Panc1 (cell line): ENCODE results near the gene BHLHE23. TPM values are rescaled to one million over a fixed set of nuclear protein-coding genes. Genes with fewer than 3 reads are reported as not detected.

ENCODE experiments used
- ATAC-seq: fragments of 200-7000 bp; cut with Tn5 transposase; 2 replicates; pipeline ENCODE4 v1.9.1; 2020; ENCODE audit warnings: mild to moderate bottlenecking, moderate library complexity
- BruUV-seq: library from RNA; stranded (reverse); fragments of 400-500 nt; replicated peaks from 2 replicates; lab custom pipeline; 2021; lab: Mats Ljungman, UMichigan
- CTCF ChIA-PET: fragments of 300-600 bp; sonication (Branson Sonifier 250); formaldehyde crosslinking; loops from one replicate; lab custom pipeline; 2022; ENCODE audit warnings: antibody characterized with exemption; lab: Charles Lee
- POLR2A ChIA-PET: fragments of 300-600 bp; sonication (Branson Sonifier 250); formaldehyde crosslinking; loops from one replicate; lab custom pipeline; 2022; ENCODE audit warnings: antibody characterized with exemption; lab: Charles Lee
- DNase-seq: peaks from one replicate; pipeline ENCODE4 v3.0.0-alpha.2; 2010; ENCODE audit warnings: low read depth, low spot score
- H3K27ac ChIP-seq: 2 replicates; pipeline ENCODE4 v1.5.1; 2011; ENCODE audit warnings: mild to moderate bottlenecking, low read length, inconsistent platforms
- H3K27me3 ChIP-seq: fragments of 200-500 bp; sonication (Bioruptor generic); 2 replicates; pipeline ENCODE4 v1.6.0; 2014; ENCODE audit warnings: low read length, inconsistent platforms; ENCODE audit not compliant: control insufficient read depth, insufficient read depth
- H3K36me3 ChIP-seq: fragments of 200-500 bp; sonication (Bioruptor generic); 2 replicates; pipeline ENCODE4 v1.5.1; 2014; ENCODE audit warnings: inconsistent platforms, mild to moderate bottlenecking, low read length, moderate library complexity; ENCODE audit not compliant: control insufficient read depth, insufficient read depth
- H3K4me1 ChIP-seq: 2 replicates; pipeline ENCODE4 v1.5.1; 2011; ENCODE audit warnings: inconsistent platforms, mild to moderate bottlenecking, low read length, moderate library complexity; ENCODE audit not compliant: control insufficient read depth, insufficient read depth
- H3K4me3 ChIP-seq, 2 experiments: 2 replicates each; pipeline ENCODE4 v1.5.1; 2011 to 2012; ENCODE audit warnings: low read depth in 2 of 2, low read length in 2 of 2, mild to moderate bottlenecking in 2 of 2, inconsistent platforms in 1 of 2, moderate library complexity in 1 of 2
- H3K9me3 ChIP-seq: fragments of 200-500 bp; sonication (Bioruptor generic); 2 replicates; pipeline ENCODE4 v1.5.1; 2014; ENCODE audit warnings: low read depth, mild to moderate bottlenecking, inconsistent platforms, low read length, moderate library complexity; ENCODE audit not compliant: control insufficient read depth, insufficient read depth
- POLR2AphosphoS5 ChIP-seq: IDR thresholded peaks from 2 replicates; pipeline ENCODE4 v1.6.1; 2012; ENCODE audit warnings: mild to moderate bottlenecking, low read depth, low read length, moderate library complexity
- SIN3A ChIP-seq: IDR thresholded peaks from 2 replicates; pipeline ENCODE4 v1.6.1; 2012; ENCODE audit warnings: low read depth, mild to moderate bottlenecking, low read length, moderate library complexity, borderline replicate concordance; ENCODE audit not compliant: insufficient read depth
- TCF7L2 ChIP-seq: IDR thresholded peaks from 2 replicates; pipeline ENCODE4 v1.6.1; 2011; ENCODE audit warnings: mild to moderate bottlenecking, low read depth, low read length, inconsistent platforms
- in situ Hi-C: cut with HindIII; loops from 2 replicates; pipeline ENCODE4 v1.10.0; 2016; ENCODE audit warnings: low sequenced_read_pairs, low pct_unique_long_range_greater_than_20kb
- intact Hi-C: fragments of 100-400 bp; cut with micrococcal nuclease; formaldehyde crosslinking; loops from one replicate; pipeline ENCODE4 v1.10.0; 2022; ENCODE audit not compliant: unreplicated experiment
- total RNA-seq: library from RNA; stranded (reverse); gene quantifications from one replicate; pipeline ENCODE4 v1.2.1, GENCODE V29; 2021; ENCODE audit not compliant: unreplicated experiment
- TF ChIP-seq, protein P1 (sequence below): fragments of 450-650 bp; IDR thresholded peaks from 2 replicates; pipeline ENCODE4 v1.5.1; 2017; ENCODE audit warnings: mild to moderate bottlenecking
- TF ChIP-seq, protein P2 (sequence below), 2 experiments: IDR thresholded peaks; 2 replicates each; pipeline ENCODE4 v1.6.1; 2011 to 2012; ENCODE audit warnings: low read depth in 2 of 2, control low read depth in 1 of 2, low read length in 1 of 2, mild to moderate bottlenecking in 1 of 2, moderate library complexity in 1 of 2; ENCODE audit not compliant: insufficient read depth in 1 of 2

BHLHE23 gene
- total RNA-seq, 1 experiment from 2014 or later, result not detected

DNA sequence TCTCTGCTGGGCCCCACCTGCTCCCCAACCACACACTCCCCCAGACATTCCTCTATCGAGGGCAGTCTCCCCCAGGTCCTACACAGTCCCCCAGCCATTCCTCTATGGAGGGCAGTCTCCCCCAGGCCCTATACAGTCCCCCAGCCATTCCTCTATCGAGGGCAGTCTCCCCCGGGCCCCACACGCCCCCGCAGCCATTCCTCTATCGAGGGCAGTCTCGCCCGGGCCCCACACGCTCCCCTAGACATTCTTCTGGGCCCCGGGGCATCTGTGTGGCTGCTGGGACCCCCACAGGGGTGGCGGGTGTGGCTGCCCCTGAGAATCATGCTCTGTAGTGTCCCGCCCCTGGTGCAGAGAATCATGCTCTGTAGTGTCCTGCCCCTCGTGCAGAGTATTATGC lies 43.6 kb upstream of the BHLHE23 start:
- TF ChIP-seq, protein P1, sequence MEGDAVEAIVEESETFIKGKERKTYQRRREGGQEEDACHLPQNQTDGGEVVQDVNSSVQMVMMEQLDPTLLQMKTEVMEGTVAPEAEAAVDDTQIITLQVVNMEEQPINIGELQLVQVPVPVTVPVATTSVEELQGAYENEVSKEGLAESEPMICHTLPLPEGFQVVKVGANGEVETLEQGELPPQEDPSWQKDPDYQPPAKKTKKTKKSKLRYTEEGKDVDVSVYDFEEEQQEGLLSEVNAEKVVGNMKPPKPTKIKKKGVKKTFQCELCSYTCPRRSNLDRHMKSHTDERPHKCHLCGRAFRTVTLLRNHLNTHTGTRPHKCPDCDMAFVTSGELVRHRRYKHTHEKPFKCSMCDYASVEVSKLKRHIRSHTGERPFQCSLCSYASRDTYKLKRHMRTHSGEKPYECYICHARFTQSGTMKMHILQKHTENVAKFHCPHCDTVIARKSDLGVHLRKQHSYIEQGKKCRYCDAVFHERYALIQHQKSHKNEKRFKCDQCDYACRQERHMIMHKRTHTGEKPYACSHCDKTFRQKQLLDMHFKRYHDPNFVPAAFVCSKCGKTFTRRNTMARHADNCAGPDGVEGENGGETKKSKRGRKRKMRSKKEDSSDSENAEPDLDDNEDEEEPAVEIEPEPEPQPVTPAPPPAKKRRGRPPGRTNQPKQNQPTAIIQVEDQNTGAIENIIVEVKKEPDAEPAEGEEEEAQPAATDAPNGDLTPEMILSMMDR, result no peak
- TF ChIP-seq, protein P2, sequence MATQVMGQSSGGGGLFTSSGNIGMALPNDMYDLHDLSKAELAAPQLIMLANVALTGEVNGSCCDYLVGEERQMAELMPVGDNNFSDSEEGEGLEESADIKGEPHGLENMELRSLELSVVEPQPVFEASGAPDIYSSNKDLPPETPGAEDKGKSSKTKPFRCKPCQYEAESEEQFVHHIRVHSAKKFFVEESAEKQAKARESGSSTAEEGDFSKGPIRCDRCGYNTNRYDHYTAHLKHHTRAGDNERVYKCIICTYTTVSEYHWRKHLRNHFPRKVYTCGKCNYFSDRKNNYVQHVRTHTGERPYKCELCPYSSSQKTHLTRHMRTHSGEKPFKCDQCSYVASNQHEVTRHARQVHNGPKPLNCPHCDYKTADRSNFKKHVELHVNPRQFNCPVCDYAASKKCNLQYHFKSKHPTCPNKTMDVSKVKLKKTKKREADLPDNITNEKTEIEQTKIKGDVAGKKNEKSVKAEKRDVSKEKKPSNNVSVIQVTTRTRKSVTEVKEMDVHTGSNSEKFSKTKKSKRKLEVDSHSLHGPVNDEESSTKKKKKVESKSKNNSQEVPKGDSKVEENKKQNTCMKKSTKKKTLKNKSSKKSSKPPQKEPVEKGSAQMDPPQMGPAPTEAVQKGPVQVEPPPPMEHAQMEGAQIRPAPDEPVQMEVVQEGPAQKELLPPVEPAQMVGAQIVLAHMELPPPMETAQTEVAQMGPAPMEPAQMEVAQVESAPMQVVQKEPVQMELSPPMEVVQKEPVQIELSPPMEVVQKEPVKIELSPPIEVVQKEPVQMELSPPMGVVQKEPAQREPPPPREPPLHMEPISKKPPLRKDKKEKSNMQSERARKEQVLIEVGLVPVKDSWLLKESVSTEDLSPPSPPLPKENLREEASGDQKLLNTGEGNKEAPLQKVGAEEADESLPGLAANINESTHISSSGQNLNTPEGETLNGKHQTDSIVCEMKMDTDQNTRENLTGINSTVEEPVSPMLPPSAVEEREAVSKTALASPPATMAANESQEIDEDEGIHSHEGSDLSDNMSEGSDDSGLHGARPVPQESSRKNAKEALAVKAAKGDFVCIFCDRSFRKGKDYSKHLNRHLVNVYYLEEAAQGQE (IDR thresholded peaks at IDR 0.05; ENCODE audit: insufficient read depth in 1 of 2, low read depth in 2 of 2, low read length in 1 of 2), result no peak
- no peak for TF ChIP-seq TCF7L2
- Histone ChIP-seq H3K27me3 (no peaks in the 10 kb centered on the region), H3K36me3 (no peaks in the 10 kb centered on the region), H3K27ac (no peak overlapping the region), H3K4me1 (no peaks in the 10 kb centered on the region), H3K9me3 (no peaks in the 10 kb centered on the region), H3K4me3 (no peak overlapping the region)
- no TSS peak for BruUV-seq
- ChIA-PET POLR2A (no interaction called here), CTCF (no interaction called here)
- ATAC-seq (no peak), DNase-seq (no peak)
- in situ Hi-C loops, result no loop called here
- intact Hi-C loops, result no loop called here

GRCh38 chr20:63049561-63050221 lies 42.9 kb upstream of the BHLHE23 start:
- intact Hi-C loops (no loop called here), in situ Hi-C loops (no loop called here)
- Histone ChIP-seq H3K36me3 (no peaks in the 10 kb centered on the region), H3K27ac (no peak overlapping the region), H3K9me3 (no peaks in the 10 kb centered on the region), H3K4me3 (no peak overlapping the region), H3K27me3 (no peaks in the 10 kb centered on the region), H3K4me1 (no peaks in the 10 kb centered on the region)
- ATAC-seq (no peak), DNase-seq (no peak)
- ChIA-PET POLR2A (no interaction called here), CTCF (no interaction called here)
- TF ChIP-seq SIN3A (no peak), TCF7L2 (no peak), POLR2AphosphoS5 (no peak)
- TF ChIP-seq, protein P2 (IDR thresholded peaks at IDR 0.05; ENCODE audit: insufficient read depth in 1 of 2, low read depth in 2 of 2, low read length in 1 of 2), result no peak
- TF ChIP-seq, protein P1, result no peak
- BruUV-seq, result no TSS peak
